ENCODE measurements around the gene PRDM16. TPM values are rescaled to one million over a fixed set of nuclear protein-coding genes. Genes with fewer than 3 reads are reported as not detected.

The PRDM16 gene
- polyA plus RNA-seq, 1 donor (not counting 4 experiments of a cell fraction or from before 2014, with no cell fraction given), result 0.05 TPM

GRCh38 chr1:3148171-3148570 lies 79.2 kb downstream of the PRDM16 start:
- no peak for DNase-seq (ENCODE audit: low read depth, low spot score)
- Histone ChIP-seq H3K9me1 (ENCODE audit: control insufficient read depth, extremely low read depth, insufficient read depth, low read length) (no peaks in the 10 kb centered on the region), H3K4me3 (ENCODE audit: control insufficient read depth in 2 of 3, extremely low read depth in 1 of 3, insufficient read depth in 2 of 3, low read depth in 1 of 3, low read length in 3 of 3) (no peak overlapping the region), H3K9ac (ENCODE audit: control insufficient read depth, extremely low read depth, insufficient read depth, low read length) (no peak overlapping the region), H3K4me2 (ENCODE audit: control insufficient read depth, extremely low read depth, insufficient read depth, low read depth, low read length) (no peak overlapping the region), H3K27me3 (ENCODE audit: control insufficient read depth, extremely low read depth, insufficient read depth, low read length) (no peaks in the 10 kb centered on the region), H4K20me1 (ENCODE audit: control insufficient read depth, extremely low read depth, insufficient read depth, low read length) (no peaks in the 10 kb centered on the region), H3K36me3 (ENCODE audit: control insufficient read depth in 2 of 2, extremely low read depth in 1 of 2, insufficient read depth in 2 of 2, low read length in 2 of 2) (no peaks in the 10 kb centered on the region), H3K4me1 (ENCODE audit: control insufficient read depth, extremely low read depth, insufficient read depth, low read length) (no peaks in the 10 kb centered on the region), H3K9me3 (ENCODE audit: control insufficient read depth, low read depth, low read length) (peaks cover 18% of the 10 kb centered on the region), H3K27ac (ENCODE audit: control insufficient read depth, insufficient read depth, low read length) (no peak overlapping the region), H3K79me2 (ENCODE audit: control insufficient read depth, insufficient read depth, low read length) (no peaks in the 10 kb centered on the region), H2AFZ (ENCODE audit: control insufficient read depth, low read length) (no peak overlapping the region)
- no peak for FAIRE-seq
- dilution Hi-C loops (cut with MboI; ENCODE audit: extremely low pct_ligation_motif_present, low sequenced_read_pairs), result no loop called here
- no peak for TF ChIP-seq CTCF (optimal IDR thresholded peaks at IDR 0.05 in 1 of 3, IDR thresholded peaks at IDR 0.05 in 1 of 3, conservative IDR thresholded peaks at IDR 0.05 in 1 of 3; ENCODE audit: extremely low read depth in 1 of 3, insufficient read depth in 2 of 3, low read length in 3 of 3)
- no peak for TF ChIP-seq EZH2 (IDR thresholded peaks at IDR 0.05; ENCODE audit: low read length)

GRCh38 chr1:3149277-3149676 lies 80.3 kb downstream of the PRDM16 start:
- H3K4me1 ChIP-seq (ENCODE audit: control insufficient read depth, extremely low read depth, insufficient read depth, low read length), result no peaks in the 10 kb centered on the region
- H3K9me1 ChIP-seq (ENCODE audit: control insufficient read depth, extremely low read depth, insufficient read depth, low read length), result no peaks in the 10 kb centered on the region
- no peak overlapping the region for H2AFZ ChIP-seq (ENCODE audit: control insufficient read depth, low read length)
- no peaks in the 10 kb centered on the region for H4K20me1 ChIP-seq (ENCODE audit: control insufficient read depth, extremely low read depth, insufficient read depth, low read length)
- FAIRE-seq, result no peak
- no peak overlapping the region for H3K9ac ChIP-seq (ENCODE audit: control insufficient read depth, extremely low read depth, insufficient read depth, low read length)
- no peak overlapping the region for H3K27ac ChIP-seq (ENCODE audit: control insufficient read depth, insufficient read depth, low read length)
- H3K4me2 ChIP-seq (ENCODE audit: control insufficient read depth, extremely low read depth, insufficient read depth, low read depth, low read length), result no peak overlapping the region
- no peak for TF ChIP-seq CTCF (optimal IDR thresholded peaks at IDR 0.05 in 1 of 3, IDR thresholded peaks at IDR 0.05 in 1 of 3, conservative IDR thresholded peaks at IDR 0.05 in 1 of 3; ENCODE audit: extremely low read depth in 1 of 3, insufficient read depth in 2 of 3, low read length in 3 of 3)
- TF ChIP-seq EZH2 (IDR thresholded peaks at IDR 0.05; ENCODE audit: low read length), result no peak
- H3K4me3 ChIP-seq (ENCODE audit: control insufficient read depth in 2 of 3, extremely low read depth in 1 of 3, insufficient read depth in 2 of 3, low read depth in 1 of 3, low read length in 3 of 3), result no peak overlapping the region
- no peaks in the 10 kb centered on the region for H3K27me3 ChIP-seq (ENCODE audit: control insufficient read depth, extremely low read depth, insufficient read depth, low read length)
- no peaks in the 10 kb centered on the region for H3K79me2 ChIP-seq (ENCODE audit: control insufficient read depth, insufficient read depth, low read length)
- H3K36me3 ChIP-seq (ENCODE audit: control insufficient read depth in 2 of 2, extremely low read depth in 1 of 2, insufficient read depth in 2 of 2, low read length in 2 of 2), result no peaks in the 10 kb centered on the region
- dilution Hi-C loops (cut with MboI; ENCODE audit: extremely low pct_ligation_motif_present, low sequenced_read_pairs), result no loop called here
- DNase-seq (ENCODE audit: low read depth, low spot score), result no peak
- H3K9me3 ChIP-seq (ENCODE audit: control insufficient read depth, low read depth, low read length), result peaks cover 19% of the 10 kb centered on the region
